ENCODE results near the gene GRIK3. TPM values are rescaled to one million over a fixed set of nuclear protein-coding genes. Genes with fewer than 3 reads are reported as not detected.

The GRIK3 gene
- total RNA-seq, 2 donors from 2014 or later = 0.20 to 1.2 TPM

- no peak overlapping the region for H3K27ac ChIP-seq
- H3K4me3 ChIP-seq = no peak overlapping the region
- H3K27me3 ChIP-seq = no peaks in the 10 kb centered on the region
- no peaks in the 10 kb centered on the region for H3K4me1 ChIP-seq
- TF ChIP-seq CTCF (IDR thresholded peaks at IDR 0.05) = no peak
- no peaks in the 10 kb centered on the region for H3K9me3 ChIP-seq
- intact Hi-C loops (cut with DNase I) = no loop called here
- H3K9ac ChIP-seq (ENCODE audit: low read depth in 2 of 2, low read length in 2 of 2) = no peak overlapping the region
- DNase-seq = no peak
- H3K36me3 ChIP-seq = no peaks in the 10 kb centered on the region
Measured at GRCh38 chr1:36965275-36966159, 68.8 kb downstream of the GRIK3 start.

- no peak for DNase-seq
- TF ChIP-seq CTCF (IDR thresholded peaks at IDR 0.05) = no peak
- no peaks in the 10 kb centered on the region for H3K27me3 ChIP-seq
- no peaks in the 10 kb centered on the region for H3K36me3 ChIP-seq
- intact Hi-C loops (cut with DNase I) = no loop called here
- H3K9ac ChIP-seq (ENCODE audit: low read depth in 2 of 2, low read length in 2 of 2) = no peak overlapping the region
- H3K4me1 ChIP-seq = no peaks in the 10 kb centered on the region
- H3K9me3 ChIP-seq = no peaks in the 10 kb centered on the region
- H3K4me3 ChIP-seq = no peak overlapping the region
- no peak overlapping the region for H3K27ac ChIP-seq
Measured at GRCh38 chr1:36964830-36965229, 69.5 kb downstream of the GRIK3 start.

GRCh38 chr1:36963006-36963405, 71.3 kb downstream of the GRIK3 start:
- H3K9me3 ChIP-seq = no peaks in the 10 kb centered on the region
- no peak overlapping the region for H3K4me3 ChIP-seq
- DNase-seq = no peak
- no peaks in the 10 kb centered on the region for H3K4me1 ChIP-seq
- intact Hi-C loops (cut with DNase I) = no loop called here
- no peak overlapping the region for H3K9ac ChIP-seq (ENCODE audit: low read depth in 2 of 2, low read length in 2 of 2)
- H3K36me3 ChIP-seq = no peaks in the 10 kb centered on the region
- no peaks in the 10 kb centered on the region for H3K27me3 ChIP-seq
- TF ChIP-seq CTCF (IDR thresholded peaks at IDR 0.05) = no peak
- H3K27ac ChIP-seq = no peak overlapping the region

GRCh38 chr1:36961062-36961615, 73.2 kb downstream of the GRIK3 start:
- no peaks in the 10 kb centered on the region for H3K4me1 ChIP-seq
- TF ChIP-seq CTCF (IDR thresholded peaks at IDR 0.05) = no peak
- no peak for DNase-seq
- no peaks in the 10 kb centered on the region for H3K36me3 ChIP-seq
- no peak overlapping the region for H3K9ac ChIP-seq (ENCODE audit: low read depth in 2 of 2, low read length in 2 of 2)
- intact Hi-C loops (cut with DNase I) = no loop called here
- no peak overlapping the region for H3K27ac ChIP-seq
- no peak overlapping the region for H3K4me3 ChIP-seq
- H3K27me3 ChIP-seq = no peaks in the 10 kb centered on the region
- H3K9me3 ChIP-seq = no peaks in the 10 kb centered on the region

- Histone ChIP-seq H3K4me3 (no peak overlapping the region), H3K4me1 (no peaks in the 10 kb centered on the region), H3K27me3 (no peaks in the 10 kb centered on the region), H3K9me3 (no peaks in the 10 kb centered on the region), H3K9ac (ENCODE audit: low read depth in 2 of 2, low read length in 2 of 2) (no peak overlapping the region), H3K36me3 (no peaks in the 10 kb centered on the region), H3K27ac (no peak overlapping the region)
- TF ChIP-seq CTCF (IDR thresholded peaks at IDR 0.05) = no peak
- DNase-seq = no peak
- intact Hi-C loops (cut with DNase I) = no loop called here
Measured at GRCh38 chr1:36956570-36956969, 77.7 kb downstream of the GRIK3 start.

All from colonic mucosa (tissue), 4 donors.